GM12878 (cell line): ENCODE data around the gene TEDC1. TPM values are rescaled to one million over a fixed set of nuclear protein-coding genes. Genes with fewer than 3 reads are reported as not detected.

ENCODE experiments used
- ATAC-seq: fragments of 200-7000 bp; cut with Tn5 transposase; 3 replicates; pipeline ENCODE4 v1.9.1; 2020; ENCODE audit warnings: mild to moderate bottlenecking, moderate library complexity
- BruUV-seq: library from RNA; stranded (reverse); fragments of 400-500 nt; replicated peaks from 2 replicates; lab custom pipeline; 2021; lab: Mats Ljungman, UMichigan
- CTCF ChIA-PET: fragments of 300-600 bp; sonication (Branson Sonifier 250); formaldehyde crosslinking; extraction: SDS; loops from one replicate; lab custom pipeline; 2021; ENCODE audit warnings: inconsistent platforms; lab: Yijun Ruan, JAX
- POLR2A ChIA-PET: fragments of 350-600 bp; formaldehyde crosslinking; extraction: SDS; loops from one replicate; lab custom pipeline; 2021; ENCODE audit warnings: inconsistent platforms; lab: Charles Lee
- RAD21 ChIA-PET: fragments of 300-600 bp; sonication (Branson Sonifier 250); formaldehyde crosslinking; loops from one replicate; lab custom pipeline; 2023; ENCODE audit warnings: antibody characterized with exemption; ENCODE audit not compliant: unreplicated experiment; lab: Charles Lee
- SMC1A ChIA-PET: fragments of 300-600 bp; sonication (Branson Sonifier 250); formaldehyde crosslinking; loops from one replicate; lab custom pipeline; 2023; ENCODE audit not compliant: unreplicated experiment, uncharacterized antibody; lab: Charles Lee
- DNase-seq: peaks from one replicate; pipeline ENCODE4 v3.0.0-alpha.2; 2011; ENCODE audit warnings: low read depth, low spot score
- FAIRE-seq: peaks from 3 replicates; lab custom pipeline; 2011; peaks lifted over from hg19 to GRCh38; lab: Jason Lieb, UNC
- H2AFZ ChIP-seq: 2 replicates; pipeline ENCODE4 v1.6.0; 2011; ENCODE audit warnings: low read depth, low read length, control low read depth; ENCODE audit not compliant: control insufficient read depth
- H3K27ac ChIP-seq: 2 replicates; pipeline ENCODE4 v1.5.1; 2011; ENCODE audit warnings: control low read depth; ENCODE audit not compliant: control insufficient read depth, insufficient read depth
- H3K27me3 ChIP-seq, 2 experiments: replicated peaks in 1 of 2; 2 replicates each; pipeline versions ENCODE4 v1.6.0 to v1.6.1; 2011; ENCODE audit warnings: low read length in 1 of 2; ENCODE audit not compliant: control insufficient read depth in 2 of 2, insufficient read depth in 2 of 2
- H3K36me3 ChIP-seq, 2 experiments: 2 replicates each; pipeline ENCODE4 v1.5.1; 2011; ENCODE audit warnings: low read length in 1 of 2; ENCODE audit not compliant: control insufficient read depth in 2 of 2, insufficient read depth in 2 of 2
- H3K4me1 ChIP-seq: 2 replicates; pipeline ENCODE4 v1.6.1; 2011; ENCODE audit warnings: mild to moderate bottlenecking, low read length, moderate library complexity, mixed read lengths; ENCODE audit not compliant: control insufficient read depth, insufficient read depth
- H3K4me2 ChIP-seq: 2 replicates; pipeline ENCODE4 v1.6.0; 2011; ENCODE audit warnings: control low read depth; ENCODE audit not compliant: control insufficient read depth, insufficient read depth
- H3K4me3 ChIP-seq: fragments of 200-600 bp; sonication (generic); 2 replicates; pipeline ENCODE4 v1.5.1; 2016
- H3K79me2 ChIP-seq: 2 replicates; pipeline ENCODE4 v1.6.0; 2011; ENCODE audit warnings: low read length; ENCODE audit not compliant: control insufficient read depth, insufficient read depth
- H3K9ac ChIP-seq: 2 replicates; pipeline ENCODE4 v1.8.0; 2011; ENCODE audit warnings: low read length, control low read depth, mixed read lengths; ENCODE audit not compliant: control insufficient read depth, insufficient read depth
- H3K9me3 ChIP-seq: replicated peaks from 3 replicates; pipeline ENCODE4 v1.5.1; 2011; ENCODE audit warnings: mild to moderate bottlenecking, low read length; ENCODE audit not compliant: control insufficient read depth, insufficient read depth
- H4K20me1 ChIP-seq: 2 replicates; pipeline ENCODE4 v1.6.0; 2011; ENCODE audit not compliant: control insufficient read depth, insufficient read depth
- EZH2 ChIP-seq: IDR thresholded peaks from 2 replicates; pipeline ENCODE4 v1.6.1; 2012; ENCODE audit warnings: low read depth, mild to moderate bottlenecking, control low read depth, inconsistent platforms, low read length, borderline replicate concordance; ENCODE audit not compliant: control insufficient read depth
- NFYA ChIP-seq: IDR thresholded peaks from 2 replicates; pipeline ENCODE4 v1.6.1; 2011; ENCODE audit warnings: low read depth, mild to moderate bottlenecking, low read length, improper control_type of control experiment, borderline replicate concordance
- RB1 ChIP-seq: fragments of 450-650 bp; formaldehyde crosslinking; IDR thresholded peaks from 2 replicates; pipeline ENCODE4 v1.6.1; 2017; ENCODE audit warnings: mild to moderate bottlenecking, borderline replicate concordance
- RUNX3 ChIP-seq: IDR thresholded peaks from 2 replicates; pipeline ENCODE4 v1.6.1; 2012; ENCODE audit warnings: low read length, inconsistent platforms
- SMAD5 ChIP-seq: IDR thresholded peaks from 2 replicates; pipeline ENCODE4 v1.6.1; 2016; ENCODE audit warnings: antibody characterized with exemption, low read depth
- TAF1 ChIP-seq: IDR thresholded peaks from 2 replicates; pipeline ENCODE4 v1.6.1; 2011; ENCODE audit warnings: mild to moderate bottlenecking, low read depth, low read length, borderline replicate concordance
- TCF3 ChIP-seq: IDR thresholded peaks from 2 replicates; pipeline ENCODE4 v1.6.1; 2012; ENCODE audit warnings: low read depth, mild to moderate bottlenecking, low read length, borderline replicate concordance; ENCODE audit not compliant: insufficient read depth
- ZNF207 ChIP-seq: fragments of 450-650 bp; IDR thresholded peaks from 2 replicates; pipeline ENCODE4 v1.6.1; 2014; ENCODE audit warnings: antibody characterized with exemption, mild to moderate bottlenecking, borderline replicate concordance
- WGBS: methylation state at CpG from one replicate; pipeline ENCODE4 v1.1.6; 2016; ENCODE audit warnings: low lambda C conversion rate; ENCODE audit not compliant: insufficient replicate concordance, insufficient coverage; ENCODE audit errors: missing lambda C conversion rate; 5-methylcytosine and 5-hydroxymethylcytosine counted together
- in situ Hi-C: fragments of 300-500 bp; cut with MboI; formaldehyde crosslinking; loops from 9 replicates; pipeline ENCODE4 v1.14.3; 2018; ENCODE audit warnings: mixed read lengths
- intact Hi-C: fragments of 100-400 bp; cut with micrococcal nuclease; formaldehyde crosslinking; loops from one replicate; pipeline ENCODE4 v1.14.2; 2022; ENCODE audit not compliant: unreplicated experiment
- polyA plus RNA-seq, 11 experiments: library from polyadenylated mRNA; depleted of rRNA in 4 of 11; unstranded in 6 of 11; stranded (reverse) in 5 of 11; fragments of >200 nt; fragmentation: Nextera tagmentation in 4 of 11; fragmentation: Illumina TruSeq in 1 of 11; extraction: Ambion mirVana in 4 of 11; extraction: Trizol in 1 of 11; gene quantifications; 1 replicate in 1 of 11; 2 replicates in 10 of 11; pipeline versions ENCODE4 v1.2.1 to v1.2.3, GENCODE V29; 2011 to 2016; ENCODE audit warnings: inconsistent platforms in 2 of 11, missing spikeins in 2 of 11, low read depth in 1 of 11
- total RNA-seq, 4 experiments: library from RNA; depleted of rRNA in 3 of 4; stranded (reverse); fragments of >200 nt in 3 of 4; fragmentation: Illumina TruSeq in 1 of 4; extraction: Trizol in 1 of 4; gene quantifications; 2 replicates each; pipeline versions ENCODE4 v1.2.1 to v1.2.3, GENCODE V29; 2013 to 2021
- TF ChIP-seq, protein P1 (sequence below): fragments of 450-650 bp; IDR thresholded peaks from 2 replicates; pipeline ENCODE4 v1.6.1; 2017; ENCODE audit warnings: mild to moderate bottlenecking
- TF ChIP-seq, protein P2 (sequence below): IDR thresholded peaks from 2 replicates; pipeline ENCODE4 v1.6.1; 2012; ENCODE audit warnings: low read depth, low read length, improper control_type of control experiment
- TF ChIP-seq, protein P3 (sequence below): fragments of 450-650 bp; IDR thresholded peaks from 2 replicates; pipeline ENCODE4 v1.6.1; 2017; ENCODE audit warnings: mild to moderate bottlenecking, moderate library complexity
- TF ChIP-seq, protein P4 (sequence below): IDR thresholded peaks from 2 replicates; pipeline ENCODE4 v1.6.1; 2012; ENCODE audit warnings: low read depth, low read length, improper control_type of control experiment

TEDC1 gene
- total and polyA plus RNA-seq, 10 of the 15 experiments (the other 5 are each of a cell fraction or from before 2014, with no cell fraction given), result 0.19 to 34.2 (median 14.5) TPM

DNA sequence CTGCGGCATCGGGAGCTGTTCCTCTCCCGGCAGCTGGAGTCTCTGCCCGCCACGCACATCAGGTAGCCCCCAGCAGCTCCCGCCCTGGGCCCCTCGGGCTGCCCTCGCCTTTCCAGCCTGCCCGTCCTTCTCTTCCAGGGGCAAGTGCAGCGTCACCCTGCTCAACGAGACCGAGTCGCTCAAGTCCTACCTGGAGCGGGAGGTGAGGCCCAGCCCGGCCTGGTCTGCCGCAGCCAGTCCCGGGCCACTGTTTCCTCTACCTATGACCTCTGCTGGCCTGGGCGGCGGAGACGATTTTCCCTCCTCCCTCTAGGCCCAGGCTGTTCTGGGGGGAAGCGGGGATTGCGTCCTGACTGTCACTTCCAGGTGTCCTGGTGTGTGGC, 40.9 kb upstream of the TEDC1 start:
- H3K27ac ChIP-seq, result no peak overlapping the region
- H3K4me1 ChIP-seq, result no peaks in the 10 kb centered on the region
- no peak overlapping the region for H3K4me2 ChIP-seq
- no TSS peak for BruUV-seq
- WGBS, result 91% methylated on average over 22 of the region's 22 CpGs
- ChIA-PET SMC1A (no interaction called here), POLR2A (no interaction called here)
- H3K27me3 ChIP-seq, result no peaks in the 10 kb centered on the region
- no peak for ATAC-seq
- H4K20me1 ChIP-seq, result no peaks in the 10 kb centered on the region; the same call in 1 of the 2 replicates
- no peak overlapping the region for H2AFZ ChIP-seq
- in situ Hi-C loops, result no loop called here
- H3K9ac ChIP-seq, result no peak overlapping the region
- no peak for TF ChIP-seq EZH2
- TF ChIP-seq, protein P1, sequence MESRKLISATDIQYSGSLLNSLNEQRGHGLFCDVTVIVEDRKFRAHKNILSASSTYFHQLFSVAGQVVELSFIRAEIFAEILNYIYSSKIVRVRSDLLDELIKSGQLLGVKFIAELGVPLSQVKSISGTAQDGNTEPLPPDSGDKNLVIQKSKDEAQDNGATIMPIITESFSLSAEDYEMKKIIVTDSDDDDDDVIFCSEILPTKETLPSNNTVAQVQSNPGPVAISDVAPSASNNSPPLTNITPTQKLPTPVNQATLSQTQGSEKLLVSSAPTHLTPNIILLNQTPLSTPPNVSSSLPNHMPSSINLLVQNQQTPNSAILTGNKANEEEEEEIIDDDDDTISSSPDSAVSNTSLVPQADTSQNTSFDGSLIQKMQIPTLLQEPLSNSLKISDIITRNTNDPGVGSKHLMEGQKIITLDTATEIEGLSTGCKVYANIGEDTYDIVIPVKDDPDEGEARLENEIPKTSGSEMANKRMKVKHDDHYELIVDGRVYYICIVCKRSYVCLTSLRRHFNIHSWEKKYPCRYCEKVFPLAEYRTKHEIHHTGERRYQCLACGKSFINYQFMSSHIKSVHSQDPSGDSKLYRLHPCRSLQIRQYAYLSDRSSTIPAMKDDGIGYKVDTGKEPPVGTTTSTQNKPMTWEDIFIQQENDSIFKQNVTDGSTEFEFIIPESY, result no peak
- TF ChIP-seq, protein P2, sequence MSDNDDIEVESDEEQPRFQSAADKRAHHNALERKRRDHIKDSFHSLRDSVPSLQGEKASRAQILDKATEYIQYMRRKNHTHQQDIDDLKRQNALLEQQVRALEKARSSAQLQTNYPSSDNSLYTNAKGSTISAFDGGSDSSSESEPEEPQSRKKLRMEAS, result no peak
- TF ChIP-seq RB1, result no peak
- TF ChIP-seq RUNX3, result no peak
- TF ChIP-seq SMAD5, result no peak
- TF ChIP-seq, protein P3, sequence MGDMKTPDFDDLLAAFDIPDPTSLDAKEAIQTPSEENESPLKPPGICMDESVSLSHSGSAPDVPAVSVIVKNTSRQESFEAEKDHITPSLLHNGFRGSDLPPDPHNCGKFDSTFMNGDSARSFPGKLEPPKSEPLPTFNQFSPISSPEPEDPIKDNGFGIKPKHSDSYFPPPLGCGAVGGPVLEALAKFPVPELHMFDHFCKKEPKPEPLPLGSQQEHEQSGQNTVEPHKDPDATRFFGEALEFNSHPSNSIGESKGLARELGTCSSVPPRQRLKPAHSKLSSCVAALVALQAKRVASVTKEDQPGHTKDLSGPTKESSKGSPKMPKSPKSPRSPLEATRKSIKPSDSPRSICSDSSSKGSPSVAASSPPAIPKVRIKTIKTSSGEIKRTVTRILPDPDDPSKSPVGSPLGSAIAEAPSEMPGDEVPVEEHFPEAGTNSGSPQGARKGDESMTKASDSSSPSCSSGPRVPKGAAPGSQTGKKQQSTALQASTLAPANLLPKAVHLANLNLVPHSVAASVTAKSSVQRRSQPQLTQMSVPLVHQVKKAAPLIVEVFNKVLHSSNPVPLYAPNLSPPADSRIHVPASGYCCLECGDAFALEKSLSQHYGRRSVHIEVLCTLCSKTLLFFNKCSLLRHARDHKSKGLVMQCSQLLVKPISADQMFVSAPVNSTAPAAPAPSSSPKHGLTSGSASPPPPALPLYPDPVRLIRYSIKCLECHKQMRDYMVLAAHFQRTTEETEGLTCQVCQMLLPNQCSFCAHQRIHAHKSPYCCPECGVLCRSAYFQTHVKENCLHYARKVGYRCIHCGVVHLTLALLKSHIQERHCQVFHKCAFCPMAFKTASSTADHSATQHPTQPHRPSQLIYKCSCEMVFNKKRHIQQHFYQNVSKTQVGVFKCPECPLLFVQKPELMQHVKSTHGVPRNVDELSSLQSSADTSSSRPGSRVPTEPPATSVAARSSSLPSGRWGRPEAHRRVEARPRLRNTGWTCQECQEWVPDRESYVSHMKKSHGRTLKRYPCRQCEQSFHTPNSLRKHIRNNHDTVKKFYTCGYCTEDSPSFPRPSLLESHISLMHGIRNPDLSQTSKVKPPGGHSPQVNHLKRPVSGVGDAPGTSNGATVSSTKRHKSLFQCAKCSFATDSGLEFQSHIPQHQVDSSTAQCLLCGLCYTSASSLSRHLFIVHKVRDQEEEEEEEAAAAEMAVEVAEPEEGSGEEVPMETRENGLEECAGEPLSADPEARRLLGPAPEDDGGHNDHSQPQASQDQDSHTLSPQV, result no peak
- TF ChIP-seq ZNF207, result no peak
- TF ChIP-seq, protein P4, sequence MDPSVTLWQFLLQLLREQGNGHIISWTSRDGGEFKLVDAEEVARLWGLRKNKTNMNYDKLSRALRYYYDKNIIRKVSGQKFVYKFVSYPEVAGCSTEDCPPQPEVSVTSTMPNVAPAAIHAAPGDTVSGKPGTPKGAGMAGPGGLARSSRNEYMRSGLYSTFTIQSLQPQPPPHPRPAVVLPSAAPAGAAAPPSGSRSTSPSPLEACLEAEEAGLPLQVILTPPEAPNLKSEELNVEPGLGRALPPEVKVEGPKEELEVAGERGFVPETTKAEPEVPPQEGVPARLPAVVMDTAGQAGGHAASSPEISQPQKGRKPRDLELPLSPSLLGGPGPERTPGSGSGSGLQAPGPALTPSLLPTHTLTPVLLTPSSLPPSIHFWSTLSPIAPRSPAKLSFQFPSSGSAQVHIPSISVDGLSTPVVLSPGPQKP, result no peak
- TF ChIP-seq TAF1, result no peak
- no peak for TF ChIP-seq TCF3
- no peak for TF ChIP-seq NFYA
- TF ChIP-seq, all 136 proteins: peak for 0
- H3K4me3 ChIP-seq, result no peak overlapping the region
- FAIRE-seq, result no peak
- DNase-seq, result no peak
- no peaks in the 10 kb centered on the region for H3K79me2 ChIP-seq
- ChIA-PET CTCF (interaction anchor here (1.0 kb wide), 1 partner anchor 39 kb away, joined by 3 read pairs; no protein-coding TSS in a partner anchor), RAD21 (no interaction called here)
- H3K36me3 ChIP-seq, result peaks cover 3 to 31% of the 10 kb centered on the region in 2 experiments; a peak in 3 of 4 replicates
- intact Hi-C loops, result no loop called here
- H3K9me3 ChIP-seq, result no peaks in the 10 kb centered on the region
